PC-9 (cell line): ENCODE data around the gene ACSF2. TPM values are rescaled to one million over a fixed set of nuclear protein-coding genes. Genes with fewer than 3 reads are reported as not detected.

ENCODE experiments used
- BruUV-seq: library from RNA; stranded (reverse); fragments of 400-500 nt; replicated peaks from 2 replicates; lab custom pipeline; 2021; lab: Mats Ljungman, UMichigan
- CTCF ChIA-PET: fragments of 300-600 bp; sonication (Branson Sonifier 250); formaldehyde crosslinking; loops from one replicate; lab custom pipeline; 2022; ENCODE audit warnings: antibody characterized with exemption; lab: Charles Lee
- POLR2A ChIA-PET: fragments of 300-600 bp; sonication (Branson Sonifier 250); formaldehyde crosslinking; loops from one replicate; lab custom pipeline; 2022; ENCODE audit warnings: antibody characterized with exemption; ENCODE audit not compliant: unreplicated experiment; lab: Charles Lee
- DNase-seq, 2 experiments: peaks; one replicate each; pipeline versions ENCODE4 v3.0.0 to v3.0.0-alpha.2; 2015 to 2022; ENCODE audit warnings: mixed read lengths in 1 of 2
- H2AFZ ChIP-seq: fragments of 200-600 bp; sonication (generic); 2 replicates; pipeline ENCODE4 v1.8.1; 2017; ENCODE audit warnings: antibody characterized with exemption
- H3F3A ChIP-seq: fragments of 200-600 bp; sonication (generic); 2 replicates; pipeline ENCODE4 v1.8.1; 2017; ENCODE audit warnings: antibody characterized with exemption, mild to moderate bottlenecking, low read depth; ENCODE audit not compliant: insufficient read depth
- H3K27ac ChIP-seq: fragments of 200-600 bp; sonication (generic); 2 replicates; pipeline ENCODE4 v1.6.1; 2016; ENCODE audit warnings: mixed run types
- H3K27me3 ChIP-seq: fragments of 200-600 bp; sonication (generic); 2 replicates; pipeline ENCODE4 v1.6.1; 2016; ENCODE audit warnings: low read depth, mixed run types; ENCODE audit not compliant: insufficient read depth
- H3K36me3 ChIP-seq: fragments of 200-600 bp; sonication (generic); 2 replicates; pipeline ENCODE4 v1.6.1; 2016; ENCODE audit warnings: low read depth, mixed run types
- H3K4me1 ChIP-seq: fragments of 200-600 bp; sonication (generic); replicated peaks from 2 replicates; pipeline ENCODE4 v1.6.1; 2016; ENCODE audit warnings: mixed run types; ENCODE audit not compliant: insufficient read depth
- H3K4me2 ChIP-seq: fragments of 200-600 bp; sonication (generic); 2 replicates; pipeline ENCODE4 v1.6.1; 2017; ENCODE audit warnings: mixed run types
- H3K4me3 ChIP-seq: fragments of 200-600 bp; sonication (generic); 2 replicates; pipeline ENCODE4 v1.6.1; 2016; ENCODE audit warnings: mixed run types
- H3K79me2 ChIP-seq: fragments of 200-600 bp; sonication (generic); 2 replicates; pipeline ENCODE4 v1.6.1; 2017; ENCODE audit warnings: low read depth, mixed run types
- H3K9me2 ChIP-seq: fragments of 200-600 bp; sonication (generic); 2 replicates; pipeline ENCODE4 v1.8.1; 2017; ENCODE audit warnings: mild to moderate bottlenecking; ENCODE audit not compliant: insufficient read depth
- H3K9me3 ChIP-seq: fragments of 200-600 bp; sonication (generic); 2 replicates; pipeline ENCODE4 v1.8.1; 2016; ENCODE audit warnings: low read depth; ENCODE audit not compliant: insufficient read depth
- H4K20me1 ChIP-seq: fragments of 200-600 bp; sonication (generic); 2 replicates; pipeline ENCODE4 v1.8.1; 2017; ENCODE audit not compliant: insufficient read depth
- CTCF ChIP-seq: fragments of 200-600 bp; sonication (generic); conservative IDR thresholded peaks from 2 replicates; pipeline ENCODE4 v1.6.1; 2017; ENCODE audit warnings: mixed run types, antibody characterized with exemption, mild to moderate bottlenecking, moderate library complexity
- EZH2 ChIP-seq: fragments of 200-600 bp; sonication (generic); IDR thresholded peaks from 2 replicates; pipeline ENCODE4 v1.8.0; 2017; ENCODE audit warnings: antibody characterized with exemption, low read depth
- intact Hi-C: fragments of 100-400 bp; cut with micrococcal nuclease; formaldehyde crosslinking; loops from one replicate; pipeline ENCODE4 v1.10.0; 2022; ENCODE audit not compliant: unreplicated experiment
- total RNA-seq: library from RNA; stranded (reverse); gene quantifications from 2 replicates; pipeline ENCODE4 v1.2.3, GENCODE V29; 2021

ACSF2 gene
- total RNA-seq, 1 experiment from 2014 or later, result 154 TPM

GRCh38 chr17:50424246-50424995 lies 1.6 kb upstream of the ACSF2 start:
- POLR2A ChIA-PET, result interaction anchor here (0.7 kb wide), 1 partner anchor 32 kb away, joined by 3 read pairs; no protein-coding TSS in a partner anchor
- H3K9me3 ChIP-seq, result no peaks in the 10 kb centered on the region
- BruUV-seq, result no TSS peak
- TF ChIP-seq EZH2 (no peak), CTCF (no peak)
- intact Hi-C loops, result loop anchor here (1.0 kb wide), 2 partner anchors 18 to 54 kb away; partner anchors contain the start of gene RSAD1
- no peaks in the 10 kb centered on the region; the same call in 1 of the 2 replicates for H4K20me1 ChIP-seq
- no peaks in the 10 kb centered on the region for H3K27me3 ChIP-seq
- H3K27ac ChIP-seq, result peak overlapping the region; percentile 92
- H3K79me2 ChIP-seq, result peaks cover 47% of the 10 kb centered on the region
- peak overlapping the region; percentile 63 for H3K4me3 ChIP-seq
- CTCF ChIA-PET, result no interaction called here
- peak overlapping the region; percentile 91 for H3K4me2 ChIP-seq
- peaks cover 7% of the 10 kb centered on the region for H3K36me3 ChIP-seq
- no peaks in the 10 kb centered on the region for H3K9me2 ChIP-seq
- peaks cover 40% of the 10 kb centered on the region for H3F3A ChIP-seq
- DNase-seq, result peak in 1 of 2 experiments; percentile 45
- peaks cover 81% of the 10 kb centered on the region for H3K4me1 ChIP-seq
- H2AFZ ChIP-seq, result no peak overlapping the region

- no peak for TF ChIP-seq CTCF
- TF ChIP-seq EZH2, result no peak
- intact Hi-C loops, result loop anchor here (1.0 kb wide), 2 partner anchors 17 to 53 kb away; partner anchors contain the start of gene RSAD1
- TSS peak; percentile 65 for BruUV-seq
- Histone ChIP-seq H3K27me3 (no peaks in the 10 kb centered on the region), H3K9me3 (no peaks in the 10 kb centered on the region), H3K27ac (peak overlapping the region; percentile 92), H3K4me2 (peak overlapping the region; percentile 91), H2AFZ (peak overlapping the region; percentile 77), H4K20me1 (no peaks in the 10 kb centered on the region; the same call in 1 of the 2 replicates), H3K79me2 (peaks cover 54% of the 10 kb centered on the region), H3K4me1 (peaks cover 84% of the 10 kb centered on the region), H3K36me3 (peaks cover 7% of the 10 kb centered on the region), H3F3A (peaks cover 40% of the 10 kb centered on the region), H3K9me2 (no peaks in the 10 kb centered on the region), H3K4me3 (peak overlapping the region; percentile 63)
- POLR2A ChIA-PET, result no interaction called here
- peak in 1 of 2 experiments; percentile 49 for DNase-seq
- CTCF ChIA-PET, result no interaction called here
Measured at GRCh38 chr17:50424996-50425681, 879 bp upstream of the ACSF2 start.

- no TSS peak for BruUV-seq
- POLR2A ChIA-PET, result interaction anchor here (0.6 to 0.9 kb wide), 2 partner anchors 14 to 267 kb away, joined by 4 to 5 read pairs; no protein-coding TSS in a partner anchor
- Histone ChIP-seq H3K4me2 (peak overlapping the region; percentile 91), H2AFZ (peak overlapping the region; percentile 77), H3K4me3 (peak overlapping the region; percentile 63), H3K4me1 (peaks cover 84% of the 10 kb centered on the region), H3K36me3 (peaks cover 14% of the 10 kb centered on the region), H3K27ac (peak overlapping the region; percentile 40), H4K20me1 (peaks cover 7% of the 10 kb centered on the region; the same call in 1 of the 2 replicates), H3K79me2 (peaks cover 67% of the 10 kb centered on the region), H3K9me2 (no peaks in the 10 kb centered on the region), H3K9me3 (no peaks in the 10 kb centered on the region), H3F3A (peaks cover 48% of the 10 kb centered on the region), H3K27me3 (no peaks in the 10 kb centered on the region)
- TF ChIP-seq EZH2 (no peak), CTCF (no peak)
- DNase-seq, result no peak
- intact Hi-C loops, result loop anchor here (2.0 kb wide), 1 partner anchor 30 kb away; the partner anchor contains the start of gene LRRC59
- CTCF ChIA-PET, result interaction anchor here (0.5 to 1.1 kb wide), 2 partner anchors 29 to 257 kb away, joined by 5 to 6 read pairs; partner anchors contain the start of gene LRRC59
Measured at GRCh38 chr17:50426472-50426782, 409 bp downstream of the ACSF2 start.
